D721Med (cell line): ENCODE measurements around the gene TBC1D22A.

Source experiments
- DNase-seq: peaks from one replicate; pipeline ENCODE4 v3.0.0; 2011; ENCODE audit warnings: low spot score; ENCODE audit not compliant: insufficient read length
- FAIRE-seq: peaks from 2 replicates; lab custom pipeline; 2011; peaks lifted over from hg19 to GRCh38; lab: Jason Lieb, UNC
- CTCF ChIP-seq: IDR thresholded peaks from 2 replicates; pipeline ENCODE4 v1.5.1; 2012; ENCODE audit warnings: mild to moderate bottlenecking, control low read depth; ENCODE audit not compliant: insufficient read depth; ENCODE audit errors: missing control alignments

Gene TBC1D22A

GRCh38 chr22:47128622-47129215, 366.3 kb downstream of the TBC1D22A start:
- DNase-seq, result no peak
- TF ChIP-seq CTCF, result no peak
- no peak for FAIRE-seq

GRCh38 chr22:47129902-47130635, 367.6 kb downstream of the TBC1D22A start:
- FAIRE-seq (no peak), DNase-seq (no peak)
- TF ChIP-seq CTCF, result no peak

- DNase-seq (no peak), FAIRE-seq (no peak)
- TF ChIP-seq CTCF, result no peak
These were observed 368.6 kb downstream of the TBC1D22A start for GRCh38 chr22:47130883-47131631.

- DNase-seq, result no peak
- no peak for TF ChIP-seq CTCF
- no peak for FAIRE-seq
These were observed 369.4 kb downstream of the TBC1D22A start for GRCh38 chr22:47131632-47132427.

GRCh38 chr22:47132428-47132825, 370.0 kb downstream of the TBC1D22A start:
- FAIRE-seq (no peak), DNase-seq (no peak)
- TF ChIP-seq CTCF, result no peak

GRCh38 chr22:47133061-47133969, 370.9 kb downstream of the TBC1D22A start:
- no peak for FAIRE-seq
- DNase-seq, result no peak
- TF ChIP-seq CTCF, result no peak
